H1 (cell line): ENCODE measurements around the gene CDHR2. TPM values are rescaled to one million over a fixed set of nuclear protein-coding genes. Genes with fewer than 3 reads are reported as not detected.

Experiments used
- CTCF ChIA-PET: fragments of 300-600 bp; sonication (Branson Sonifier 250); formaldehyde crosslinking; loops from one replicate; lab custom pipeline; 2021; ENCODE audit not compliant: partially characterized antibody; lab: Charles Lee
- POLR2A ChIA-PET: fragments of 300-600 bp; sonication (Branson Sonifier 250); formaldehyde crosslinking; loops from one replicate; lab custom pipeline; 2021; ENCODE audit warnings: inconsistent platforms; ENCODE audit not compliant: partially characterized antibody; lab: Charles Lee
- DNase-seq, 2 experiments: peaks; one replicate each; pipeline versions ENCODE4 v3.0.0 to v3.0.0-alpha.2; 2010 to 2022; ENCODE audit warnings: low spot score in 2 of 2, low read depth in 1 of 2, mixed read lengths in 1 of 2
- FAIRE-seq: peaks from 2 replicates; lab custom pipeline; 2011; peaks lifted over from hg19 to GRCh38; lab: Jason Lieb, UNC
- H2AFZ ChIP-seq: 2 replicates; pipeline ENCODE4 v1.8.1; 2012; ENCODE audit warnings: low read length, inconsistent platforms
- H2AK5ac ChIP-seq: 2 replicates; pipeline ENCODE4 v1.6.1; 2013; ENCODE audit warnings: low read depth, low read length
- H2BK120ac ChIP-seq: replicated peaks from 2 replicates; pipeline ENCODE3; 2013; ENCODE audit warnings: low read depth, low read length, inconsistent platforms
- H2BK12ac ChIP-seq: 2 replicates; pipeline ENCODE4 v1.6.1; 2013; ENCODE audit warnings: low read depth, low read length
- H2BK15ac ChIP-seq: 2 replicates; pipeline ENCODE4 v1.6.1; 2013; ENCODE audit warnings: low read length
- H2BK20ac ChIP-seq: 2 replicates; pipeline ENCODE4 v1.6.1; 2013; ENCODE audit warnings: low read length
- H2BK5ac ChIP-seq: 2 replicates; pipeline ENCODE4 v1.6.1; 2013; ENCODE audit warnings: low read depth, low read length
- H3K14ac ChIP-seq: 2 replicates; pipeline ENCODE4 v1.6.1; 2013; ENCODE audit warnings: inconsistent platforms; ENCODE audit not compliant: insufficient read length
- H3K18ac ChIP-seq: 2 replicates; pipeline ENCODE4 v1.6.1; 2013; ENCODE audit warnings: low read length; ENCODE audit errors: extremely low read depth
- H3K23ac ChIP-seq: 2 replicates; pipeline ENCODE4 v1.6.1; 2013; ENCODE audit warnings: inconsistent platforms; ENCODE audit not compliant: insufficient read length
- H3K23me2 ChIP-seq: 2 replicates; pipeline ENCODE4 v1.6.1; 2013; ENCODE audit warnings: low read depth, low read length
- H3K27ac ChIP-seq: 2 replicates; pipeline ENCODE4 v1.6.1; 2011; ENCODE audit warnings: low read depth, low read length, inconsistent platforms
- H3K27me3 ChIP-seq, 4 experiments: replicated peaks in 1 of 4; 1 replicate in 1 of 4; 2 replicates in 3 of 4; pipeline versions ENCODE4 v1.6.1 to v1.8.1; 2011 to 2013; ENCODE audit warnings: low read length in 3 of 4, mild to moderate bottlenecking in 3 of 4, inconsistent platforms in 2 of 4, mixed read lengths in 2 of 4, moderate library complexity in 1 of 4; ENCODE audit not compliant: control insufficient read depth in 3 of 4, insufficient read depth in 3 of 4; ENCODE audit errors: extremely low read depth in 1 of 4
- H3K36me3 ChIP-seq, 4 experiments: 2 replicates each; pipeline versions ENCODE4 v1.6.1 to v1.8.1; 2011 to 2013; ENCODE audit warnings: mild to moderate bottlenecking in 4 of 4, low read length in 3 of 4, moderate library complexity in 2 of 4, control low read depth in 1 of 4, inconsistent platforms in 1 of 4; ENCODE audit not compliant: insufficient read depth in 4 of 4, control insufficient read depth in 2 of 4
- H3K4ac ChIP-seq: replicated peaks from 2 replicates; pipeline ENCODE3; 2013; ENCODE audit warnings: low read length, low read depth, mixed read lengths, inconsistent platforms; ENCODE audit not compliant: insufficient read length
- H3K4me1 ChIP-seq, 4 experiments: replicated peaks in 1 of 4; 1 replicate in 1 of 4; 2 replicates in 3 of 4; pipeline versions ENCODE4 v1.6.1 to v1.8.1; 2011 to 2013; ENCODE audit warnings: low read length in 3 of 4, inconsistent platforms in 2 of 4, mixed read lengths in 1 of 4; ENCODE audit not compliant: insufficient read depth in 4 of 4, control insufficient read depth in 3 of 4
- H3K4me2 ChIP-seq, 2 experiments: 2 replicates each; pipeline versions ENCODE4 v1.6.1 to v1.8.1; 2011 to 2013; ENCODE audit warnings: low read depth in 2 of 2, low read length in 2 of 2, control low read depth in 1 of 2, inconsistent platforms in 1 of 2, mild to moderate bottlenecking in 1 of 2; ENCODE audit not compliant: insufficient read depth in 1 of 2
- H3K4me3 ChIP-seq, 4 experiments: fragments of 200-600, 300-600 bp in 1 of 4; sonication (generic), shearing (Covaris generic), sonication (Bioruptor Twin) in 1 of 4; 2 replicates each; pipeline versions ENCODE4 v1.5.1 to v1.8.1; 2011 to 2016; ENCODE audit warnings: low read length in 4 of 4, low read depth in 3 of 4, control low read depth in 2 of 4, inconsistent platforms in 2 of 4, mild to moderate bottlenecking in 2 of 4, mixed read lengths in 1 of 4, moderate library complexity in 1 of 4; ENCODE audit not compliant: insufficient read depth in 2 of 4; ENCODE audit errors: extremely low read depth in 1 of 4
- H3K56ac ChIP-seq: replicated peaks from 2 replicates; pipeline ENCODE3; 2013; ENCODE audit warnings: low read depth, mild to moderate bottlenecking, mixed read lengths, low read length, inconsistent platforms; ENCODE audit not compliant: insufficient read length
- H3K79me1 ChIP-seq: 2 replicates; pipeline ENCODE4 v1.6.1; 2013; ENCODE audit warnings: low read depth, low read length, control low read depth
- H3K79me2 ChIP-seq, 2 experiments: 2 replicates each; pipeline versions ENCODE4 v1.6.1 to v1.8.1; 2012 to 2013; ENCODE audit warnings: low read length in 2 of 2, mild to moderate bottlenecking in 2 of 2, inconsistent platforms in 1 of 2; ENCODE audit not compliant: insufficient read depth in 2 of 2, control insufficient read depth in 1 of 2
- H3K9ac ChIP-seq, 4 experiments: replicated peaks in 1 of 4; 1 replicate in 1 of 4; 2 replicates in 3 of 4; pipeline versions ENCODE4 v1.6.1 to v1.8.1; 2011 to 2013; ENCODE audit warnings: low read depth in 3 of 4, low read length in 3 of 4, control low read depth in 2 of 4, mild to moderate bottlenecking in 2 of 4, moderate library complexity in 2 of 4, inconsistent platforms in 1 of 4; ENCODE audit errors: extremely low read depth in 1 of 4
- H3K9me3 ChIP-seq, 2 experiments: 2 replicates each; pipeline versions ENCODE4 v1.6.1 to v1.8.1; 2012 to 2013; ENCODE audit warnings: mild to moderate bottlenecking in 2 of 2, moderate library complexity in 2 of 2, control low read depth in 1 of 2, inconsistent platforms in 1 of 2, low read depth in 1 of 2, low read length in 1 of 2, mixed read lengths in 1 of 2; ENCODE audit not compliant: insufficient read depth in 2 of 2
- H4K20me1 ChIP-seq, 2 experiments: replicated peaks in 1 of 2; 2 replicates each; pipeline versions ENCODE3 to v1.8.1; 2011 to 2013; ENCODE audit warnings: inconsistent platforms in 2 of 2, low read length in 2 of 2, mild to moderate bottlenecking in 1 of 2; ENCODE audit not compliant: insufficient read depth in 2 of 2, control insufficient read depth in 1 of 2
- H4K5ac ChIP-seq: 2 replicates; pipeline ENCODE4 v1.6.1; 2013; ENCODE audit warnings: low read length, low read depth, mixed read lengths, inconsistent platforms; ENCODE audit not compliant: insufficient read length
- H4K8ac ChIP-seq: 2 replicates; pipeline ENCODE4 v1.8.0; 2013; ENCODE audit warnings: mild to moderate bottlenecking, moderate library complexity, low read length, inconsistent platforms; ENCODE audit not compliant: insufficient read depth; ENCODE audit errors: extremely low read depth
- H4K91ac ChIP-seq: replicated peaks from 2 replicates; pipeline ENCODE3; 2013; ENCODE audit warnings: low read length, mixed read lengths, inconsistent platforms; ENCODE audit not compliant: insufficient read length
- CHD1 ChIP-seq: IDR thresholded peaks from 2 replicates; pipeline ENCODE4 v1.6.1; 2012; ENCODE audit warnings: low read depth, low read length, improper control_type of control experiment
- EGR1 ChIP-seq: IDR thresholded peaks from 2 replicates; pipeline ENCODE4 v1.6.1; 2011; ENCODE audit warnings: low read depth, low read length, borderline replicate concordance
- EZH2 ChIP-seq: fragments of 200-600 bp; sonication (generic); IDR thresholded peaks from 2 replicates; pipeline ENCODE4 v1.7.1; 2012; ENCODE audit warnings: low read depth, mild to moderate bottlenecking, moderate library complexity, low read length, inconsistent platforms; ENCODE audit not compliant: severe bottlenecking
- NRF1 ChIP-seq: IDR thresholded peaks from 2 replicates; pipeline ENCODE4 v1.6.1; 2011; ENCODE audit warnings: mild to moderate bottlenecking, low read depth, low read length, improper control_type of control experiment
- RNF2 ChIP-seq: fragments of 200-900, 300-1000 bp; sonication (generic); IDR thresholded peaks from 2 replicates; pipeline ENCODE4 v1.7.1; 2016; ENCODE audit warnings: borderline replicate concordance, low read depth, mild to moderate bottlenecking, antibody characterized with exemption, low read length; ENCODE audit not compliant: poor library complexity, severe bottlenecking; ENCODE audit errors: missing control alignments
- TCF12 ChIP-seq: IDR thresholded peaks from 2 replicates; pipeline ENCODE4 v1.6.1; 2011; ENCODE audit warnings: low read depth, mild to moderate bottlenecking, low read length
- ZNF274 ChIP-seq: IDR thresholded peaks from 2 replicates; pipeline ENCODE4 v1.7.0; 2012; ENCODE audit warnings: low read length, borderline replicate concordance; ENCODE audit errors: extremely low read depth
- WGBS, 2 experiments: shearing (Covaris generic) in 1 of 2; methylation state at CpG; one replicate each; pipeline versions ENCODE4 v1.1.6 to v1.1.7; 2013 to 2015; ENCODE audit warnings: low lambda C conversion rate in 2 of 2, mixed read lengths in 2 of 2, inconsistent platforms in 1 of 2, low coverage in 1 of 2, missing lambda C conversion rate in 1 of 2; ENCODE audit not compliant: insufficient replicate concordance in 2 of 2, insufficient coverage in 1 of 2, insufficient read length in 1 of 2; ENCODE audit errors: extremely low coverage in 1 of 2, missing lambda C conversion rate in 1 of 2; 5-methylcytosine and 5-hydroxymethylcytosine counted together
- polyA plus RNA-seq, 7 experiments: library from polyadenylated mRNA; depleted of rRNA in 3 of 7; stranded (reverse) in 5 of 7; unstranded in 2 of 7; fragments of >200 nt in 5 of 7; fragments of 200-250 nt in 2 of 7; gene quantifications; 1 replicate in 5 of 7; 2 replicates in 1 of 7; 4 replicates in 1 of 7; pipeline versions ENCODE4 v1.2.1 to v1.2.3, GENCODE V29; 2011 to 2013; ENCODE audit warnings: missing spikeins in 2 of 7, mixed read lengths in 2 of 7
- total RNA-seq: library from RNA; stranded (reverse); fragmentation: NEBNext Ultra II Directional; extraction: Animal tissue kit (Norgen Biotek cat#: 25700); gene quantifications from 2 replicates; pipeline ENCODE4 v1.2.1, GENCODE V29; 2021
- TF ChIP-seq, protein P1 (sequence below): IDR thresholded peaks from 2 replicates; pipeline ENCODE4 v1.6.1; 2012; ENCODE audit warnings: inconsistent platforms

CDHR2 gene
- total and polyA plus RNA-seq, 2 of the 8 experiments (the other 6 are each of a cell fraction or from before 2014, with no cell fraction given), result 0.02 to 0.43 TPM

GRCh38 chr5:176573564-176574296, 24.6 kb downstream of the CDHR2 start:
- H3K56ac ChIP-seq, result no peak overlapping the region
- no peaks in the 10 kb centered on the region for H3K23me2 ChIP-seq
- no peaks in the 10 kb centered on the region for H3K36me3 ChIP-seq
- no peaks in the 10 kb centered on the region for H3K79me1 ChIP-seq
- H4K91ac ChIP-seq, result peak overlapping the region; percentile 84
- no peak overlapping the region for H3K27ac ChIP-seq
- peak overlapping the region; percentile 78 for H3K18ac ChIP-seq
- no peak overlapping the region for H2AK5ac ChIP-seq
- H4K8ac ChIP-seq, result no peak overlapping the region; the same call in 1 of the 2 replicates
- peak overlapping the region; percentile 48; the same call in 1 of the 2 replicates for H2BK20ac ChIP-seq
- no peak overlapping the region for H3K4me3 ChIP-seq
- no peak overlapping the region for H3K14ac ChIP-seq
- peak overlapping the region; percentile 67 for H2AFZ ChIP-seq
- H3K9me3 ChIP-seq, result no peaks in the 10 kb centered on the region
- peak overlapping the region; percentile 100 for H2BK15ac ChIP-seq
- peak overlapping the region; percentile 94; the same call in 1 of the 2 replicates for H2BK12ac ChIP-seq
- no peak overlapping the region for H3K4ac ChIP-seq
- FAIRE-seq (no peak), DNase-seq (peak in 1 of 2 experiments; percentile 96)
- H3K79me2 ChIP-seq, result no peaks in the 10 kb centered on the region
- no peak overlapping the region for H2BK120ac ChIP-seq
- H3K4me2 ChIP-seq, result no peak overlapping the region
- no peak overlapping the region for H3K9ac ChIP-seq
- peaks cover 0 to 2% (median 0%) of the 10 kb centered on the region in 4 experiments; a peak in 1 of 7 replicates for H3K27me3 ChIP-seq
- WGBS, 2 experiments, result 48% methylated on average over 17 of the region's 18 CpGs; no CpG with 5 or more reads in 1 of the 2 experiments
- POLR2A ChIA-PET, result interaction anchor here (1.0 to 1.4 kb wide), 2 partner anchors 36 to 38 kb away, joined by 3 to 4 read pairs; partner anchors contain the start of gene RNF44
- H2BK5ac ChIP-seq, result no peak overlapping the region
- H3K4me1 ChIP-seq, result peaks cover 0 to 2% (median under 1%) of the 10 kb centered on the region in 4 experiments; a peak in 2 of 7 replicates
- H4K20me1 ChIP-seq, result no peaks in the 10 kb centered on the region
- peak overlapping the region; percentile 19 for H4K5ac ChIP-seq
- no peak overlapping the region for H3K23ac ChIP-seq
- CTCF ChIA-PET, result interaction anchor here (0.6 to 3.5 kb wide), 32 partner anchors 10 to 1065 kb away, joined by 3 to 18 read pairs (median 4); partner anchors contain the start of genes CDHR2, EIF4E1B and SNCB
- TF ChIP-seq EGR1, result no peak
- no peak for TF ChIP-seq RNF2
- TF ChIP-seq ZNF274, result no peak
- no peak for TF ChIP-seq NRF1
- no peak for TF ChIP-seq CHD1
- TF ChIP-seq, protein P1, sequence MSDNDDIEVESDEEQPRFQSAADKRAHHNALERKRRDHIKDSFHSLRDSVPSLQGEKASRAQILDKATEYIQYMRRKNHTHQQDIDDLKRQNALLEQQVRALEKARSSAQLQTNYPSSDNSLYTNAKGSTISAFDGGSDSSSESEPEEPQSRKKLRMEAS, result no peak
- TF ChIP-seq TCF12, result no peak
- TF ChIP-seq EZH2, result no peak
